ENCODE measurements around the gene HOXA10. TPM values are rescaled to one million over a fixed set of nuclear protein-coding genes. Genes with fewer than 3 reads are reported as not detected.

Gene HOXA10
- polyA plus RNA-seq, 3 donors, result 0.09 to 3.2 (median 0.33) TPM

DNA sequence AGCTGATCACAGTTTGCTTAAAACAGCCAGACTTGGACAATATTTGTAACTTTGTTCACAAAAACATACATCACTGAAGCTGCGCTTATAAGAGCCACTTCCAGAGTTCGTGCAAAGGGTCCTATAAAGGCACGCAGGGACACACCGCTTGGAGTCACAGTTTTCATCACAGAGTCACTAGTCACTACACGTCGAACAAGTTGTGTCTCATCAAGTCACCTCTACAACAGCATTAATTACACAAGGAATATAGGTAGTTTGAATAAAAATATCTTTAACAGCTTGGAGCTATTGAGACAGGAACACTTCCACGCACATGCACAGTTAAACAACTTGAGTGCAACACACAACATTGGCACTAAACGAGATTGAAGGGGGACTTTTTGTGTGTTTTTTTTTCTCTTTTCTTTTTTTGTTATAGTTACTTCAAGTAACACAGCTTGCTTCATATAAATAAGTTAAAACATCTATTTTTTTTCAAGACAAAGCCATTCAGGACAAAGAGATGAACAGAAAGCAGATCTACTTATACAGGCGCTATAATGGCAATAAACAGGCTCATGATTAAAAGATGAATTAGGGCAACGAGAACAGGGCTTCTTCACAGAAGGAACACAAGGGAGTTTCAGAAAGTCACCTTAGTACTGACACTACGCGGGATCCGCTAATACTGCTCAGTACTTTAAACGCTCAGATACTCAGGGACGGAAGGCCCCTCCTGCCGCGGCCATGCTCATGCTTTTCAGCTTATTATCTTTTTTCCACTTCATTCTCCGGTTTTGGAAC lies 32.8 kb downstream of the HOXA10 start:
- Histone ChIP-seq H3K79me2 (ENCODE audit: insufficient read depth, low read length) (no peaks in the 10 kb centered on the region), H3K9ac (ENCODE audit: insufficient read depth, low read length, poor library complexity, severe bottlenecking) (no peak overlapping the region), H3K9me3 (replicated peaks in 1 of 2; ENCODE audit: control insufficient read depth in 1 of 2, insufficient read depth in 1 of 2, low read length in 2 of 2) (peaks cover 6 to 22% of the 10 kb centered on the region in 2 donors), H3K27me3 (ENCODE audit: control insufficient read depth in 2 of 2, insufficient read depth in 2 of 2, low read length in 2 of 2) (peaks cover 14 to 51% of the 10 kb centered on the region in 2 donors), H3K4me3 (replicated peaks in 1 of 3; ENCODE audit: low read depth in 2 of 3, low read length in 3 of 3) (peak overlapping the region in 1 of 3 experiments; percentile 70), H3K36me3 (replicated peaks in 1 of 2; ENCODE audit: control insufficient read depth in 1 of 2, insufficient read depth in 2 of 2, low read length in 2 of 2) (no peaks in the 10 kb centered on the region), H4K20me1 (ENCODE audit: insufficient read depth, low read length) (no peaks in the 10 kb centered on the region), H3K27ac (ENCODE audit: low read depth in 1 of 2, low read length in 2 of 2) (no peak overlapping the region), H3K4me2 (replicated peaks; ENCODE audit: extremely low read depth, low read length, poor library complexity, severe bottlenecking) (no peak overlapping the region), H2AFZ (ENCODE audit: insufficient read depth, low read depth, low read length, poor library complexity, severe bottlenecking) (no peak overlapping the region), H3K4me1 (ENCODE audit: control insufficient read depth in 1 of 2, insufficient read depth in 2 of 2, low read length in 2 of 2) (peaks cover 6 to 8% of the 10 kb centered on the region in 2 donors)
- WGBS (ENCODE audit: insufficient coverage), result 96% methylated on average over 13 of the region's 18 CpGs
- peaks cover 13% of the 10 kb centered on the region for H3K4me1 Mint-ChIP-seq
- DNase-seq, result no peak
- peak overlapping the region; percentile 81 to 88 for H3K4me3 Mint-ChIP-seq
- H3K36me3 Mint-ChIP-seq, result no peaks in the 10 kb centered on the region
- H3K27me3 Mint-ChIP-seq (ENCODE audit: low read depth in 3 of 3), result peaks cover 31 to 57% (median 41%) of the 10 kb centered on the region in 3 donors
- no peak overlapping the region for H3K27ac Mint-ChIP-seq
- intact Hi-C loops (cut with micrococcal nuclease), result loop anchor here in 1 of 2 donors (5.0 kb wide), 1 partner anchor 279 kb away; the partner anchor contains the start of gene SKAP2
- TF ChIP-seq, protein P1, sequence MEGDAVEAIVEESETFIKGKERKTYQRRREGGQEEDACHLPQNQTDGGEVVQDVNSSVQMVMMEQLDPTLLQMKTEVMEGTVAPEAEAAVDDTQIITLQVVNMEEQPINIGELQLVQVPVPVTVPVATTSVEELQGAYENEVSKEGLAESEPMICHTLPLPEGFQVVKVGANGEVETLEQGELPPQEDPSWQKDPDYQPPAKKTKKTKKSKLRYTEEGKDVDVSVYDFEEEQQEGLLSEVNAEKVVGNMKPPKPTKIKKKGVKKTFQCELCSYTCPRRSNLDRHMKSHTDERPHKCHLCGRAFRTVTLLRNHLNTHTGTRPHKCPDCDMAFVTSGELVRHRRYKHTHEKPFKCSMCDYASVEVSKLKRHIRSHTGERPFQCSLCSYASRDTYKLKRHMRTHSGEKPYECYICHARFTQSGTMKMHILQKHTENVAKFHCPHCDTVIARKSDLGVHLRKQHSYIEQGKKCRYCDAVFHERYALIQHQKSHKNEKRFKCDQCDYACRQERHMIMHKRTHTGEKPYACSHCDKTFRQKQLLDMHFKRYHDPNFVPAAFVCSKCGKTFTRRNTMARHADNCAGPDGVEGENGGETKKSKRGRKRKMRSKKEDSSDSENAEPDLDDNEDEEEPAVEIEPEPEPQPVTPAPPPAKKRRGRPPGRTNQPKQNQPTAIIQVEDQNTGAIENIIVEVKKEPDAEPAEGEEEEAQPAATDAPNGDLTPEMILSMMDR (IDR thresholded peaks at IDR 0.05), result no peak
- peaks cover 13 to 39% (median 26%) of the 10 kb centered on the region in 7 donors for H3K9me3 Mint-ChIP-seq

DNA sequence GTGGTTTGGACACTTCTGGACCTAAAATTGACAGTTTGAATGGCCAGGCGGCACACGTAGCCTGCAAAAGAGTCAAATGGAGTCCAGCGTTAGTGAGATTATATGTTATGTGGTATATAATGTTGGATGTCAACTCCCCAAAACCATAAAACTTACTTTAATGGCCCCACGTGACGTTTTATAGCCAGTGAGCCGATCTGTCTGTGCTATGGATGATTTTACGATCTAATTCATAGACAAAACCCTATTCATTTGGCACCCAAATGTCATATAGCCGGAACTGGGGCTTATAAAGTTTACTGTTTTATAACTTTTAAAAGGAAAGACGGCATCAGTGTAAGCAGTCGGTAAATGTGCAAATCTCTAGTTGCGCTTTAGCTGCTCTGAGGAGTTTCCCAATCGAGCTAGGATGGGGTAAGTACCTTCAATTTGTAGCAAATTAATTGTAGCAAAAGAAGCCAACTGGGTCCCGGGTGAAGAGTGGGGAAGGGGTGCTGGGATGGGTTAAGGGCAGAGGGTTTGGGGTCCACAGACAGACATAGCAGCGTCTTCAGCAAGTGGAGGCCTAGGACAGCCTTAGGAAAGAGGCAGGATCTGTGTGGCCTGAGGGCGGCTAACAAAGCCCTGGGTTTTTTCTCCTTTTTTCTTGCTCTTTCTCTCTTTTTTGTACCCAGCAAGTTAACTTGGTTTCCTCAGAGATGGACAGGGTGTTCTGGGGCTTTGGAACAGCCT lies 33.8 kb downstream of the HOXA10 start:
- Histone ChIP-seq H2AFZ (ENCODE audit: insufficient read depth, low read depth, low read length, poor library complexity, severe bottlenecking) (no peak overlapping the region), H3K9me3 (replicated peaks in 1 of 2; ENCODE audit: control insufficient read depth in 1 of 2, insufficient read depth in 1 of 2, low read length in 2 of 2) (peaks cover 4 to 16% of the 10 kb centered on the region in 2 donors), H4K20me1 (ENCODE audit: insufficient read depth, low read length) (no peaks in the 10 kb centered on the region), H3K36me3 (replicated peaks in 1 of 2; ENCODE audit: control insufficient read depth in 1 of 2, insufficient read depth in 2 of 2, low read length in 2 of 2) (no peaks in the 10 kb centered on the region), H3K4me2 (replicated peaks; ENCODE audit: extremely low read depth, low read length, poor library complexity, severe bottlenecking) (no peak overlapping the region), H3K4me1 (ENCODE audit: control insufficient read depth in 1 of 2, insufficient read depth in 2 of 2, low read length in 2 of 2) (peaks cover 10 to 16% of the 10 kb centered on the region in 2 donors), H3K9ac (ENCODE audit: insufficient read depth, low read length, poor library complexity, severe bottlenecking) (no peak overlapping the region), H3K27me3 (ENCODE audit: control insufficient read depth in 2 of 2, insufficient read depth in 2 of 2, low read length in 2 of 2) (peaks cover 12 to 50% of the 10 kb centered on the region in 2 donors), H3K27ac (ENCODE audit: low read depth in 1 of 2, low read length in 2 of 2) (no peak overlapping the region), H3K4me3 (replicated peaks in 1 of 3; ENCODE audit: low read depth in 2 of 3, low read length in 3 of 3) (no peak overlapping the region), H3K79me2 (ENCODE audit: insufficient read depth, low read length) (no peaks in the 10 kb centered on the region)
- Mint-ChIP-seq H3K27ac (no peak overlapping the region), H3K27me3 (ENCODE audit: low read depth in 3 of 3) (peaks cover 26 to 50% (median 33%) of the 10 kb centered on the region in 3 donors), H3K4me1 (peaks cover 24% of the 10 kb centered on the region), H3K36me3 (peaks cover 0 to 2% of the 10 kb centered on the region in 2 donors), H3K9me3 (peaks cover 6 to 29% (median 19%) of the 10 kb centered on the region in 7 donors), H3K4me3 (no peak overlapping the region)
- intact Hi-C loops (cut with micrococcal nuclease), result loop anchor here in 1 of 2 donors (5.0 kb wide), 1 partner anchor 278 kb away; the partner anchor contains the start of gene SKAP2
- WGBS (ENCODE audit: insufficient coverage), result 93% methylated on average over 6 of the region's 15 CpGs
- TF ChIP-seq, protein P1 (IDR thresholded peaks at IDR 0.05), result no peak
- no peak for DNase-seq

All from CD14-positive monocyte (primary cell).